HG02884 (cell line): ENCODE results near the gene STARD10.

ENCODE experiments used
- ATAC-seq: cut with Tn5 transposase; IDR thresholded peaks from one replicate; pipeline ENCODE4 v1.9.1; 2021; ENCODE audit warnings: mild to moderate bottlenecking, moderate library complexity; ENCODE audit not compliant: unreplicated experiment

STARD10 gene

GRCh38 chr11:72767203-72768062 lies 26.4 kb downstream of the STARD10 start:
- ATAC-seq, result no peak

DNA sequence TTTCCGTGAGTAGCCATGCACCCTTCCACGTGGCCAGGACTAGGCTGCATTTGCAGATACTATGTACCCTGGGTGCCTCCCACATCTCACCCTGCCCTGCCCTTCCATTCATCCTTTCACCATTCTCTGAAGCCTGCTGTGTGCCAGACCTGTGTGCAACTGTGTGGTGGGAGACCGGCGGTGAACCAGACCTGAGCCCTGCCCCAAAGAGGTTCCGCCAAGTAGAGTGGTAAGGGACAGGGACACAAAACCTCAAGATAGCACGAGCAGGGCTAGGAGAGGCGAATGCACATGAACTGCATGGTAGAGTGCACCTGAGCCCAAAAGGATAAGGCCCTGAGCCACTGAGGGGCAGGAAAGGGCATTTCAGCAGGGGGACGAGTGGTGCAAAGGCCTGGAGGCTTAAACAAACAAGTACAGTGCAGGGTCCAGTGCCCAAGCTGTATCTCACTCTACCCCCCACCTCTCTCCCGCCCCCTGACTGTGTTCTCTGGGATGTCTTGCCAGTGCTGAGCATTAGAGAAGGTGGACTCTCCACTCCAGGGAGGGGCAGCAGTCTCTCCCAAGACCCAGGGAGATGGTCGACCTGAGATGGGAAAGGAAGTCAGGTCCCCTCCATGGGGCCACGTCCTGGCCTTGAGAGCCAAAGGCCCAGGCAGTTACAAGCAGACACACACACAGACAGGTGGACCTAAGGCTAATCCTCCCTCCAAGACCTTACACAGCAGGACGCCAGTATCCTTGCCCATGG lies 27.5 kb downstream of the STARD10 start:
- no peak for ATAC-seq

- no peak for ATAC-seq
These were observed 29.3 kb downstream of the STARD10 start for GRCh38 chr11:72764503-72764902.

GRCh38 chr11:72763823-72764222 lies 30.0 kb downstream of the STARD10 start:
- no peak for ATAC-seq

- ATAC-seq, result no peak
These were observed 31.1 kb downstream of the STARD10 start for GRCh38 chr11:72762641-72763304.

DNA sequence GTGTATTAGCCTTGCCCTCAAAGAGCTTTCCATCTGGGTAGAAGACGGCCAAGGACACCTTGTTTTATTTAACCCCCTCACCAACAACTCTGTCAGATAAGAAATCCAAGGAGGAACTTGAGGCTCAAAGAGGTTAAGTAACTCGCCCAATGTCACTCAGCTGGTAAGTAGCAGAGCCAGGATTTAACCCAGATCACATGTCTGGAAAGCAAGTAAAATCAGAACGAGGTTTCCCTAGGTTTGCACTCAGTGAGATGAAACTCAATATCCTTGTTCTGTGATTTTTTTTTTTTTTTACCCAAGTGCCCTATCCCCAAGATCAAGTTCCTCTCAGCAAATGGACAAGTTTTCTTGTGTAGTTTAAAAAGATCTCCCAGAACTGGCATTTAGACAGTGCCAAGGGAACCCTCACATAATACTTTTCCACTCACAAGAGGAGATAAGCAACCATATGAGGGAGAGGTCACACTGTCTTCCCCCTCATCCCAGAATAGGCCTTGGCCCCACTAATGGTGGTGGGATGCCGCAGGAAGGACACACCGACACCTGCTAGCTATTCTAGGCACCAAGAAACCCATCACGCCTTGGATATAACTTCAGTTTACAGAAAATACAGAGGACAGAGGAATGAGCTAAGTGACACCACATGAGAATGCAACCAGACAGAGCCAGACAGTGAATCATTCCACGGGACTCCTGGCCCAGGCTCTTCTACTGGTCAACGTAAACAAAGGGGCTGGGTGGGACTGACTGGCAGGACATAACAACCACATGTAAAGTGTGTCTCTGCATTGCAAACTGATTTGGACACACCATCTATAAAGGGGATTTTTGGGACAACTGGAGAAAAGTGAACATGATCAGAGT lies 33.1 kb downstream of the STARD10 start:
- no peak for ATAC-seq

GRCh38 chr11:72759468-72759985 lies 34.3 kb downstream of the STARD10 start:
- ATAC-seq, result no peak

GRCh38 chr11:72758690-72759389 lies 35.0 kb downstream of the STARD10 start:
- no peak for ATAC-seq

- no peak for ATAC-seq
These were observed 35.5 kb downstream of the STARD10 start for GRCh38 chr11:72758304-72758689.

DNA sequence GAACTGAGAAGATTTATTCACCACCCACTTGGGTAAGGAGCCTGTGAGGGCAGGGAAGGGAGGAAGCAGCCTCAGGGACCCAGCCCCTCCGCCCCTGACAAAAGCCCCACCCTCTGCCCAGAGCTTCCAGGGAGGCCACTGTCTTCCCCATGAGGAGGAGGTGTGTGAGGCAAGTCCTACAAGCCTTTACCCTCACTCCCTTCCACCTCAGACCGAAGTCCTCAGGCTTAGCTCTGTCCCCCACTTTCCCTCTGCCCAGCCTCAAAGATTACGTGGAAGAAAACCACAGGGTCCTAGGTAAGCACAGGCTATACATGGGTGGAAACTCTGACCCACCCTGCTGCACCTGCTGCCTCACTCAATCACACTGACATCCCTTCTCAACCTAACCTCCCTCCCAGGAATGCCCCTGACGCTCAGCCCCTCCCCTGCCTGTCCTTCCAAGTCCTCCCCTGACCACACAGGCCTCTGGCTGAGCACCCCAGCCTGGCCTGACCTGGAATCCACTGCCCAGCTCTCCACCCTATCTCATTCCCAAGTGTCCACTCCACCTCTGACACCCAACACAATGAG lies 38.0 kb downstream of the STARD10 start:
- no peak for ATAC-seq

DNA sequence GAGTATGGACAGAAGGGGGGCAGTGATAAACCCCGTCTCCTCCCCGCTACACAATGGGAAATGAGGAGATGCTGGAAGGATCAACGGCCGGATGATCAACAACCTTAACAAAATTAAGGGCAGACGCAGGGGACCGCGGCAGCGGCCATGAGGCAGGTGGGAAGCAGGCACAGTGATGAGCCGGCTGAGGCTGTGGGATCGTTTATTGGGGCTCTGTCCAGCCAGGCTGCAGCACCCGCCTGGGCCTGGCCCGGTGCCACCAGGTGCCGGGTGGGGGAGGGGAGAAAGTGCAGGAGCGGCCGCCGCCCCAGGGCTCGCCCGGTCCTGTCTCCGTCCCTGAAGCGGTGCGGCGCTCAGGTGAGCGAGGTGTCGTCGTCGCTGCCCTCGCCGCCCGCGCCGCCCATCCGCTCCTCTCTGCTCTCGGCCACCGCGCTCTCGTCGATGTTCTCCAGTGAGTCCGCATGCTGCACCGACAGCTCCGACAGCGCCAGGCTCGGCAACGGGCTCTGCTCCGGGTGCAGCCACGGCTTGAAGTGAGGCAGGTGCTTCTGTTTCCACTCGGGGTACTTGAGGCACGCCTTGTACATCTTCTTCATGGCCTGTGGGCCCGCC lies 39.2 kb downstream of the STARD10 start:
- ATAC-seq, result no peak

- no peak for ATAC-seq
These were observed 39.7 kb downstream of the STARD10 start for GRCh38 chr11:72754149-72754543.

DNA sequence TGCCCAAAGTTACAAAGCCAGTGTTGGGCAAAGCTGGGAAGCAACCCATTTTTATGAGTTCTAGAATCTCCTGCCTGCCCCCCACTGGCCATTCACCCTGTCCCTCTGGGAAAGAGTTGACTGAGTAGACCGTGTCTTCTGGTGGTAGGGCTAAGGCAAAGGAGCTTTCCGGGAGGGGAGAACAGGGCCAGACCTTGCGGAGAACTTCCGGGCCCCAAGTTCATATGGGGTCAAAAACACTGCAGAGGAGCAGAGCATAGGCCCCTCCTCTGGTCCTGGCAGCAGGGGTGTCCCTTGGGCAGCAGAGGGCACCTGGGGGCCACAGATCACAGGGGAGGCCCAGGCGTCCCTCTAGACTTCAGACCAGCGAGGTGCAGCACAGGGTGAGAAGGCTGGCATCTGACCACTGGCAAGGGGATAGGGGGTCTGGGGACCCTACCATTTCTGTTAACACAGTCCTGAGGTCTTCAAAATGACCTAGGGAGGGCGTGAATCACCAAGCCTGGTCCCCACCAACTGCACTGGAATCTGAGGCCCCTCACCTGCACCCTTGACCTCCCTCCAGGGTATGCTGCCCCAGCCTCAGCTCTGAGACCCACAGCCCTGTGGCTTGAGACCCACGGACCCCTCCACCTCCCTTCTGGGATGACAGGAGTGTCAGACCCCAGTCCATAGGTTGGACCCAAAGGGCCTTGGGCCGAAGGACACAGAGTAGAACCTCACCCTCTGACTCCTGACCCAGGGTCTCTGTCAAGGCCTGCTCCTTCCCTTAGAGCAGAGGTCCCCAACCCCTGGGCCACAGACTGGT lies 40.3 kb downstream of the STARD10 start:
- no peak for ATAC-seq

GRCh38 chr11:72752088-72752914 lies 41.5 kb downstream of the STARD10 start, which contains the start of gene ARAP1:
ARAP1 (minus strand) TSS chr11:72752408; CDS start chr11:72727128, 25,280 bp downstream.
- no peak for ATAC-seq

DNA sequence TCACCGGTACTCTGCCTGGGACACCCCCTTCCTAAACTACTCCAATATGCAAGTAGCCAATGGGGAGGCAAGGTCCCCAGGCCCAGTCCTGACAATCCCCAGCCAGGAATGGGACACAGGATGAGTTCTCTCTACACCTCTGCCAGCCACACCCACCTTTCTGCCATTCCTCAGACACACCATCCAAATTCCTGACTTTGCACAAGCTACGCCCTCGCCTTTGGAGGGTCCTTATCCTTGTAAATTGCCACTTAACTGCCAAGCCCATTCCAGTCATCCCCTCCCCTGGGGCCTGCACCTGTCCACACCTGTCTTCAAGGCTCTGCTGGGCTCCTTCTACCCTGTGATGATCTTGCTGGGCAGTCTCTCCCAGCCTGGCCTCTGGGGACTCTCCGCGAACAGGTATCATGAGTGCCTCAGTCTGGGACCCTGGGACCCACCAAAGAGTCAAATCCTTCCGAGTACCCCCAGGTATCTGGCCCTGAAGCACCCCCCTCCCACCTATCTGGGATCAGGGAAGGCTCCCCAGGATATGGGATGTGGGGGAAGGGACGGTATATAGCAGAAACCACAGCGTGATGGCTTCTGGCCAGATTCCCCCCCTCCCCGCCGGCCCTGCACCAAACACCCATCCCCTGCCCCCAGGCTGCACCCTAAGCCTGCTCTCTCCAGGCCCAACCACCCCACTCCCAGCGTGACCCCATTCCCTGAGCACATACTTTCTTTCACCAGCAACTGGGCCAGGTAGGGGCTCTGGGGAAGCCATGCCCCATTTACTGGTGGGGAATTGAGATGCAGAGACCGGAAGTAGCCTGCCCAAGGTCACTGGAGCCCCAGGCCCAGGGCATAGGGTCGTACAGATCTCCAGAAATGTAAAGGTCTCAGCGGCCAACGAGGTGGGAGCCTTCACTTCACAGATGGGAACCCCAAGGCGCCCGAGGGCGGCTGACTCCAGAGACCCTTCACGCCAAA lies 42.4 kb downstream of the STARD10 start:
- no peak for ATAC-seq

DNA sequence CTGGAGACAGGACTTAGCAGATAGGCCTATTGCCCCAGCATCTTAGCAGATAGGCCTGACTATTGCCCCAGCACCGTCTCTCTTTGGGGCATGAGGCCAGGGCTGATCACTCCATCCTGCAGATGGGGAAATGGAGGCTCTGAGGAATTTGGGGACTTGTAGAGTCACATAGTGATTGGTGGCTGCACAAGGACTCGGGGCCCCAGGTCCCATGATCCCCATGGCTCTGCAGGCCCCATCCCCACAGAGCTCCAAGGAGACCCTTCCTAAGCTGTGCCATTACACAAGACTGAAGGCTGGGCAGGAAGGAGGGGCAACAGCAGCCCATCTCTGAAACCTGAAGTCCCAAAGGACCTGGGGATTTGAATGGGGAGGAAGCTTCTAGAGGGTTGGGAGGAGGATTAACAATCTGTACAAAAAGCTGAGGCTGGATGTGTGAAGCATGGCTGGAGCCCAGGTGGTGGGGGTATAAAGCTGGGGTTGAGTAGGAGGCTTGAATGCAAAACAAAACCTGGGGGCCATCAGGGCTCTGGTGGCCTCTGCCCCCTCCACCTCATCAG lies 43.2 kb downstream of the STARD10 start:
- ATAC-seq, result no peak
